Lung (tissue), 12 donors: ENCODE measurements around the gene SPOP. TPM values are rescaled to one million over a fixed set of nuclear protein-coding genes. Genes with fewer than 3 reads are reported as not detected.

Experiments
- ATAC-seq: fragments of 200-7000 bp; cut with Tn5 transposase; one replicate; pipeline ENCODE4 v1.9.1; 2020; ENCODE audit warnings: moderate number of reproducible peaks; ENCODE audit not compliant: insufficient read depth, low FRiP score
- DNase-seq, 3 donors: peaks; one replicate each; pipeline ENCODE4 v3.0.0-alpha.2; 2013 to 2017
- H3K27ac ChIP-seq, 2 donors: one replicate each; pipeline ENCODE4 v1.5.1; 2013; ENCODE audit warnings: mild to moderate bottlenecking in 2 of 2, moderate library complexity in 2 of 2, control low read depth in 1 of 2, inconsistent platforms in 1 of 2, low read depth in 1 of 2, low read length in 1 of 2
- H3K27me3 ChIP-seq, 3 donors: one replicate each; pipeline ENCODE4 v1.5.1; 2013; ENCODE audit warnings: low read length in 2 of 3; ENCODE audit not compliant: control insufficient read depth in 3 of 3, insufficient read depth in 3 of 3
- H3K36me3 ChIP-seq, 4 donors: one replicate each; pipeline ENCODE4 v1.5.1; 2013; ENCODE audit warnings: low read length in 4 of 4, mild to moderate bottlenecking in 1 of 4, moderate library complexity in 1 of 4; ENCODE audit not compliant: control insufficient read depth in 4 of 4, insufficient read depth in 4 of 4
- H3K4me1 ChIP-seq, 5 donors: one replicate each; pipeline ENCODE4 v1.5.1; 2013; ENCODE audit warnings: low read length in 5 of 5, mild to moderate bottlenecking in 2 of 5, moderate library complexity in 1 of 5; ENCODE audit not compliant: control insufficient read depth in 5 of 5, insufficient read depth in 5 of 5
- H3K4me3 ChIP-seq: one replicate; pipeline ENCODE4 v1.5.1; 2013; ENCODE audit warnings: mild to moderate bottlenecking, control low read depth, moderate library complexity
- H3K9ac ChIP-seq, 2 donors: one replicate each; pipeline ENCODE4 v1.5.1; 2013; ENCODE audit warnings: low read length in 2 of 2, control low read depth in 1 of 2; ENCODE audit not compliant: insufficient read depth in 1 of 2
- H3K9me3 ChIP-seq, 4 donors: one replicate each; pipeline ENCODE4 v1.5.1; 2013; ENCODE audit warnings: low read length in 3 of 4, mild to moderate bottlenecking in 1 of 4, moderate library complexity in 1 of 4; ENCODE audit not compliant: control insufficient read depth in 4 of 4, insufficient read depth in 3 of 4
- WGBS, 2 donors: extraction: QIAGEN DNeasy Blood & Tissue Kit; methylation state at CpG; one replicate each; pipeline ENCODE4 v1.1.7; 2013; 5-methylcytosine and 5-hydroxymethylcytosine counted together
- polyA plus RNA-seq, 2 donors: library from polyadenylated mRNA; stranded (reverse); fragments of 200-250 nt; gene quantifications; one replicate each; pipeline ENCODE4 v1.2.1, GENCODE V29; 2013
- total RNA-seq, 2 donors: library from RNA; depleted of rRNA in 1 of 2; stranded (reverse); fragments of >200 nt in 1 of 2; gene quantifications; one replicate each; pipeline ENCODE4 v1.2.1, GENCODE V29; 2014 to 2021
- TF ChIP-seq, protein P1 (sequence below): IDR thresholded peaks from 2 replicates; pipeline ENCODE4 v1.5.1; 2012; ENCODE audit warnings: mild to moderate bottlenecking; ENCODE audit errors: control extremely low read depth, extremely low read depth
- donor health status: control.
- donor health status: control.
- donor health status: Bipolar disorder and iron deficiency.
- donor health status: healthy.
- donor health status: DM: yes; HTN: yes; CAD: no.

The SPOP gene
- total and polyA plus RNA-seq, 4 donors, result 28.7 to 98.0 (median 64.6) TPM

DNA sequence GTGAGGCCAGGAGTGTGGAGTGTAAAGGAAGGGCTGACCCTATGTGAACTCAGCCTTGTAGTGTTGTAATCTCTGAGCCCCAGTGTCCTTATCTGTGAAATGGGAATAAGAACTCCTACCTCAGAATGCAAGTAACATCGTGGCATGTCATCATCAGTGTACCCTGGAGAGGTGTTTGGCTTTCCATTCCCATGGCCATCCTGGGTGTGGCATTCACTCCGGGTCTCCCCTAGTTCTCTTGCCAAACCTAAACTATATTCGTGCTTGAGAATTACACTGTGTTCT lies 100.3 kb downstream of the SPOP start:
- H3K4me1 ChIP-seq, result peaks cover 0 to 11% (median 4%) of the 10 kb centered on the region in 5 donors
- H3K4me3 ChIP-seq, result no peak overlapping the region
- H3K27ac ChIP-seq, result no peak overlapping the region
- TF ChIP-seq, protein P1, sequence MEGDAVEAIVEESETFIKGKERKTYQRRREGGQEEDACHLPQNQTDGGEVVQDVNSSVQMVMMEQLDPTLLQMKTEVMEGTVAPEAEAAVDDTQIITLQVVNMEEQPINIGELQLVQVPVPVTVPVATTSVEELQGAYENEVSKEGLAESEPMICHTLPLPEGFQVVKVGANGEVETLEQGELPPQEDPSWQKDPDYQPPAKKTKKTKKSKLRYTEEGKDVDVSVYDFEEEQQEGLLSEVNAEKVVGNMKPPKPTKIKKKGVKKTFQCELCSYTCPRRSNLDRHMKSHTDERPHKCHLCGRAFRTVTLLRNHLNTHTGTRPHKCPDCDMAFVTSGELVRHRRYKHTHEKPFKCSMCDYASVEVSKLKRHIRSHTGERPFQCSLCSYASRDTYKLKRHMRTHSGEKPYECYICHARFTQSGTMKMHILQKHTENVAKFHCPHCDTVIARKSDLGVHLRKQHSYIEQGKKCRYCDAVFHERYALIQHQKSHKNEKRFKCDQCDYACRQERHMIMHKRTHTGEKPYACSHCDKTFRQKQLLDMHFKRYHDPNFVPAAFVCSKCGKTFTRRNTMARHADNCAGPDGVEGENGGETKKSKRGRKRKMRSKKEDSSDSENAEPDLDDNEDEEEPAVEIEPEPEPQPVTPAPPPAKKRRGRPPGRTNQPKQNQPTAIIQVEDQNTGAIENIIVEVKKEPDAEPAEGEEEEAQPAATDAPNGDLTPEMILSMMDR, result no peak
- ATAC-seq (no peak), DNase-seq (no peak)
- WGBS, 2 donors, result 45 to 60% methylated on average over 3 of the region's 3 CpGs
- peaks cover 0 to 2% (median 0%) of the 10 kb centered on the region in 4 donors for H3K9me3 ChIP-seq
- H3K27me3 ChIP-seq, result peaks cover 0 to 25% (median 14%) of the 10 kb centered on the region in 3 donors
- H3K36me3 ChIP-seq, result no peaks in the 10 kb centered on the region
- no peak overlapping the region for H3K9ac ChIP-seq

DNA sequence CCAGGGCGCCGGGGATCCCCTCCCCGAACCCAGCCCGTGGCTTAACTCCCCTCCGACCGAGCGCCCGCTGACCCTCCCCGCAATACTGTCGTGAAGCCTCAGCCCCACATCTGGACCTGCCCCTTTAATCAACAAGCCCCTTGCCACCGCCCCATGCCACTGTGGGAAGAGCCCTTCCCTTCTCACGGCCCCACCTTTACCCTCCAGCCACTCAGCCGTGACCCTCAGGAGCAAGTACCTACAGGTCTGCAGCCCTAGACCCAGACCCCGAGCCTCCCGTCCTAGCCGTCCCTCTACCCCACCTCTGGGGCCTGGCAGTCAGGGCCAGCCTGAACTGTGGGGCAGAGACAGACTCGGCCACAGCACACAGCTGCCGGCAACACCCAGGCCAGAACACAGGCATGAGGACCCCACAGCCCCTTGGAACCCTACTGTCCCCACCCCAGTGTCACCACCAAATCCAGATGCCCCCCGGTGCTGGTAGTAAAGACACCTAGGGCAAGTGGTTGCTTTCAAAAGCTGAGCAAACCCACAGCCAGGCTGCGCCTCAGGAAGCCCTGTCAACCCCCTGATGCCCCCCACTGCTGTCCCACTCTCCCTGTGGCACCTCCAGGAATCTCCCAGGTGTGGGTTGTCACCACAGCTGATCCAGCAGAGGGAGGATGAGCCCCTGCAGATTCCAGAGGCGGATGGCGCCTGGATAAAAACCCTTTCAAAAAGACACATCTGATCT lies 100.8 kb downstream of the SPOP start:
- H3K27ac ChIP-seq, result peak overlapping the region in 1 of 2 donors; percentile 70
- DNase-seq (no peak), ATAC-seq (no peak)
- peaks cover 0 to 2% (median 0%) of the 10 kb centered on the region in 4 donors for H3K9me3 ChIP-seq
- H3K36me3 ChIP-seq, result no peaks in the 10 kb centered on the region
- H3K4me3 ChIP-seq, result peak overlapping the region; percentile 40
- no peak overlapping the region for H3K9ac ChIP-seq
- H3K27me3 ChIP-seq, result peaks cover 0 to 30% (median 14%) of the 10 kb centered on the region in 3 donors
- TF ChIP-seq, protein P1, result no peak
- H3K4me1 ChIP-seq, result peaks cover 0 to 11% (median 4%) of the 10 kb centered on the region in 5 donors
- 26 to 31% methylated on average over 22 of the region's 22 CpGs for WGBS, 2 donors

DNA sequence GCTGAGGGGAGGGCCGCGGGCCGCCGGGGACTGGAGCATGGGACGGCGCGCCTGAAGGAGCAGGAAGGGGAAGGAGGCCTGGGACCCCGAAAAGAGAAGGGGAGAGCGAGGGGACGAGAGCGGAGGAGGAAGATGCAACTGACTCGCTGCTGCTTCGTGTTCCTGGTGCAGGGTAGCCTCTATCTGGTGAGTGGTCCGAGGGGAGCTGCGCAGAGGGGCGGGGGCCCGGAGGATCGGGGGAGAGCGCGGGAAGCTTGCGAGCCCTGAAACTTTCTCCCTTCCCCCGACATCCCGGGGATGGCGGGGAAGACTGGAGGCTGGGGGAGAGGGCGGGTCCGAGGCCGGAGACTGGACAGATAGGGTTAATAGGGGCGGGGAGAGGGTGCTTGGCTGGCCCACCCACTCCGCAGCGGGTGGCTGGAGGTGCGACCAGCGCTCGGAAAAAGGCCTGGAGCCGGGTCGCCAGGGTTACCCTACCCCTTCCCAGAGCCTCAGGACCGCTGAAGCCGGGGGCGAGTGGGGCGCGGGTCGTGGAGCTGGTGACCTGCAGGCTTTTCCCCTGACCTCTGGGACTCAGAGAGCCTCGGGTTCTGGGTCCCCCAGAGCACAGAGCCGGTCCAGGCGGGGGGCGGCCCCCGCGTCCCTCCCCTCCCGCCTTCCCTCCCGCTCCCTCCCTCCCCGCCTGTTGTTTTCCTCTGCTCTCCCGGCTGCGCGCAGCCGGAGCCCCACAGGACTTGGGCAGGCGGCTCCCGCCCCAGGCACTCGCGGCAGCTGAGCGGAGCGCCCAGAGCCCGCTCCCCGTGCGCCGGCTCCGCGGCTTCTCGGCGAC lies 101.6 kb downstream of the SPOP start:
- Histone ChIP-seq H3K4me1 (peaks cover 0 to 11% (median 4%) of the 10 kb centered on the region in 5 donors), H3K27me3 (peaks cover 0 to 30% (median 14%) of the 10 kb centered on the region in 3 donors), H3K9me3 (peaks cover 0 to 2% (median 0%) of the 10 kb centered on the region in 4 donors), H3K9ac (no peak overlapping the region), H3K4me3 (peak overlapping the region; percentile 40), H3K27ac (peak overlapping the region in 1 of 2 donors; percentile 70), H3K36me3 (no peaks in the 10 kb centered on the region)
- TF ChIP-seq, protein P1, result no peak
- ATAC-seq (peak; percentile 14), DNase-seq (peak; percentile 59 to 78 (median 66))
- WGBS, 2 donors, result 1% methylated on average over 51 to 68 of the region's 68 CpGs
